GM19240 (cell line): ENCODE results near the gene DSCAM.

ENCODE experiments used
- DNase-seq: peaks from one replicate; pipeline ENCODE4 v3.0.0; 2011; ENCODE audit warnings: low spot score; ENCODE audit not compliant: insufficient read length

Gene DSCAM

GRCh38 chr21:40143822-40144525 lies 703.0 kb downstream of the DSCAM start:
- no peak for DNase-seq

GRCh38 chr21:40141621-40142020 lies 705.3 kb downstream of the DSCAM start:
- DNase-seq: no peak

GRCh38 chr21:40140675-40141074 lies 706.3 kb downstream of the DSCAM start:
- no peak for DNase-seq

- no peak for DNase-seq
Measured at GRCh38 chr21:40139636-40140035, 707.3 kb downstream of the DSCAM start.

GRCh38 chr21:40136571-40136970 lies 710.4 kb downstream of the DSCAM start:
- DNase-seq: no peak

- no peak for DNase-seq
Measured at GRCh38 chr21:40134731-40135492, 712.0 kb downstream of the DSCAM start.

GRCh38 chr21:40130476-40130875 lies 716.5 kb downstream of the DSCAM start:
- DNase-seq: no peak

- DNase-seq: no peak
Measured at GRCh38 chr21:40129809-40130208, 717.1 kb downstream of the DSCAM start.

GRCh38 chr21:40128891-40129290 lies 718.1 kb downstream of the DSCAM start:
- DNase-seq: no peak

- no peak for DNase-seq
Measured at GRCh38 chr21:40120940-40121575, 725.9 kb downstream of the DSCAM start.

GRCh38 chr21:40118527-40118926 lies 728.4 kb downstream of the DSCAM start:
- no peak for DNase-seq

- no peak for DNase-seq
Measured at GRCh38 chr21:40117236-40117635, 729.7 kb downstream of the DSCAM start.

- DNase-seq: no peak
Measured at GRCh38 chr21:40115775-40116174, 731.2 kb downstream of the DSCAM start.

GRCh38 chr21:40102682-40103081 lies 744.3 kb downstream of the DSCAM start:
- no peak for DNase-seq

- no peak for DNase-seq
Measured at GRCh38 chr21:40099809-40100208, 747.1 kb downstream of the DSCAM start.

GRCh38 chr21:40095477-40095876 lies 751.5 kb downstream of the DSCAM start:
- DNase-seq: no peak

GRCh38 chr21:40080385-40080784 lies 766.6 kb downstream of the DSCAM start:
- no peak for DNase-seq

GRCh38 chr21:40074710-40075109 lies 772.2 kb downstream of the DSCAM start:
- DNase-seq: no peak

- DNase-seq: no peak
Measured at GRCh38 chr21:40074198-40074597, 772.8 kb downstream of the DSCAM start.

GRCh38 chr21:40073642-40074041 lies 773.3 kb downstream of the DSCAM start:
- DNase-seq: no peak

- DNase-seq: no peak
Measured at GRCh38 chr21:40070871-40071270, 776.1 kb downstream of the DSCAM start.

- no peak for DNase-seq
Measured at GRCh38 chr21:40067751-40068150, 779.2 kb downstream of the DSCAM start.
